Upper lobe of left lung (tissue), 6 donors: Measurements from ENCODE around the gene HNF4A. TPM values are rescaled to one million over a fixed set of nuclear protein-coding genes. Genes with fewer than 3 reads are reported as not detected.
"Not testable (repeated sequence)": the region's sequence is repeated elsewhere in the genome, so short reads cannot be mapped to it uniquely, and the experiment has no call there.

Experiments
- ATAC-seq, 2 donors: fragments of 200-7000 bp; cut with Tn5 transposase; one replicate each; pipeline ENCODE4 v1.9.1; 2022; ENCODE audit warnings: mild to moderate bottlenecking in 2 of 2, moderate library complexity in 2 of 2; ENCODE audit not compliant: low FRiP score in 2 of 2
- DNase-seq, 2 donors: peaks; one replicate each; pipeline ENCODE4 v3.0.0-alpha.2; 2019 to 2020
- H3K27ac ChIP-seq, 4 donors: fragments of 200-600 bp; sonication (generic); one replicate each; pipeline ENCODE4 v1.5.1; 2016 to 2019
- H3K27me3 ChIP-seq, 4 donors: fragments of 200-600 bp; sonication (generic); one replicate each; pipeline ENCODE4 v1.5.1; 2017 to 2019
- H3K36me3 ChIP-seq, 4 donors: fragments of 200-600 bp; sonication (generic); one replicate each; pipeline ENCODE4 v1.5.1; 2016 to 2019
- H3K4me1 ChIP-seq, 4 donors: fragments of 200-600 bp; sonication (generic); one replicate each; pipeline ENCODE4 v1.5.1; 2018 to 2019
- H3K4me3 ChIP-seq, 4 donors: fragments of 200-600 bp; sonication (generic); one replicate each; pipeline ENCODE4 v1.5.1; 2017 to 2019; ENCODE audit warnings: mild to moderate bottlenecking in 2 of 4, moderate library complexity in 1 of 4
- H3K9me3 ChIP-seq, 4 donors: fragments of 200-600 bp; sonication (generic); one replicate each; pipeline ENCODE4 v1.5.1; 2018 to 2019
- EP300 ChIP-seq, 4 donors: sonication (generic); formaldehyde crosslinking; IDR thresholded peaks; one replicate each; pipeline ENCODE4 v1.5.1; 2017; ENCODE audit warnings: antibody characterized with exemption in 4 of 4, control low read depth in 2 of 4
- POLR2A ChIP-seq, 4 donors: fragments of 450-650 bp; IDR thresholded peaks; one replicate each; pipeline ENCODE4 v1.5.1; 2016 to 2017; ENCODE audit warnings: antibody characterized with exemption in 4 of 4, mild to moderate bottlenecking in 2 of 4
- POLR2AphosphoS5 ChIP-seq, 2 donors: sonication (generic); formaldehyde crosslinking; IDR thresholded peaks; one replicate each; pipeline ENCODE4 v1.5.1; 2017; ENCODE audit warnings: antibody characterized with exemption in 2 of 2
- WGBS, 2 donors: methylation state at CpG; one replicate each; pipeline ENCODE4 v1.1.5; 2017 to 2018; 5-methylcytosine and 5-hydroxymethylcytosine counted together
- total RNA-seq, 6 donors: library from RNA; depleted of rRNA in 4 of 6; stranded (reverse); fragments of >200 nt in 4 of 6; gene quantifications; one replicate each; pipeline versions ENCODE4 v1.1.0 to v1.2.1, GENCODE V29; 2016 to 2021
- TF ChIP-seq, protein P1 (sequence below), 6 experiments: fragments of 450-650 bp in 4 of 6; fragments of 200-600 bp in 2 of 6; sonication (generic) in 2 of 6; IDR thresholded peaks; one replicate each; pipeline ENCODE4 v1.5.1; 2016 to 2019; ENCODE audit warnings: antibody characterized with exemption in 6 of 6
- donor health status: DM: no; HTN: no; CAD: no; lungs with moderate emphysema.
- donor health status: DM: no; HTN: yes; CAD: no; lungs with severe emphysema.

The HNF4A gene
- total RNA-seq, 6 donors from 2014 or later = under 0.01 to 0.74 (median 0.45) TPM; not detected in 2

DNA sequence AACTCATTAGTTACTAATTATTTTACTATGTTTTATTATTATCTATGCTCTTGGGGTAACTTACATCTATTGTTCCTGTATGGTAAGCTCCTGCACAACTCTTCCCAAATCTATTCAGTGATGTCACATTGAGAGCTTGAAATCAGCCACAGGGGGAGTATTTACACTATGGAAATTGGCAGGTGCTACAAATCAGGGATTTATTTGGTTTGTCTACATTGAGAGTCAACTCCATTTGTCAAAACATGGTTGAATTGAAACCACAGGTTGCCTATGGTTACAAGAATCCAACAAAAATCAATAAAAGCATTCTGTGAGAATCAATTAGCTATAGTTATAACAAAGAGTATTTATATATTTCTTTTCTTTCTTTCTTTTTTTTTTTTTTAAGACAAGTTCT is 40.6 kb upstream of the HNF4A start:
- H3K27ac ChIP-seq = no peak overlapping the region
- H3K9me3 ChIP-seq = no peaks in the 10 kb centered on the region
- DNase-seq (no peak), ATAC-seq (no peak)
- H3K4me1 ChIP-seq = peaks cover 9 to 15% (median 11%) of the 10 kb centered on the region in 4 donors
- H3K36me3 ChIP-seq = no peaks in the 10 kb centered on the region
- H3K4me3 ChIP-seq = no peak overlapping the region
- no peaks in the 10 kb centered on the region for H3K27me3 ChIP-seq
- TF ChIP-seq, protein P1, sequence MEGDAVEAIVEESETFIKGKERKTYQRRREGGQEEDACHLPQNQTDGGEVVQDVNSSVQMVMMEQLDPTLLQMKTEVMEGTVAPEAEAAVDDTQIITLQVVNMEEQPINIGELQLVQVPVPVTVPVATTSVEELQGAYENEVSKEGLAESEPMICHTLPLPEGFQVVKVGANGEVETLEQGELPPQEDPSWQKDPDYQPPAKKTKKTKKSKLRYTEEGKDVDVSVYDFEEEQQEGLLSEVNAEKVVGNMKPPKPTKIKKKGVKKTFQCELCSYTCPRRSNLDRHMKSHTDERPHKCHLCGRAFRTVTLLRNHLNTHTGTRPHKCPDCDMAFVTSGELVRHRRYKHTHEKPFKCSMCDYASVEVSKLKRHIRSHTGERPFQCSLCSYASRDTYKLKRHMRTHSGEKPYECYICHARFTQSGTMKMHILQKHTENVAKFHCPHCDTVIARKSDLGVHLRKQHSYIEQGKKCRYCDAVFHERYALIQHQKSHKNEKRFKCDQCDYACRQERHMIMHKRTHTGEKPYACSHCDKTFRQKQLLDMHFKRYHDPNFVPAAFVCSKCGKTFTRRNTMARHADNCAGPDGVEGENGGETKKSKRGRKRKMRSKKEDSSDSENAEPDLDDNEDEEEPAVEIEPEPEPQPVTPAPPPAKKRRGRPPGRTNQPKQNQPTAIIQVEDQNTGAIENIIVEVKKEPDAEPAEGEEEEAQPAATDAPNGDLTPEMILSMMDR (IDR thresholded peaks at IDR 0.05) = no peak
- no peak for TF ChIP-seq POLR2AphosphoS5 (IDR thresholded peaks at IDR 0.05)
- no peak for TF ChIP-seq EP300 (IDR thresholded peaks at IDR 0.05)
- no peak for TF ChIP-seq POLR2A (IDR thresholded peaks at IDR 0.05)

DNA sequence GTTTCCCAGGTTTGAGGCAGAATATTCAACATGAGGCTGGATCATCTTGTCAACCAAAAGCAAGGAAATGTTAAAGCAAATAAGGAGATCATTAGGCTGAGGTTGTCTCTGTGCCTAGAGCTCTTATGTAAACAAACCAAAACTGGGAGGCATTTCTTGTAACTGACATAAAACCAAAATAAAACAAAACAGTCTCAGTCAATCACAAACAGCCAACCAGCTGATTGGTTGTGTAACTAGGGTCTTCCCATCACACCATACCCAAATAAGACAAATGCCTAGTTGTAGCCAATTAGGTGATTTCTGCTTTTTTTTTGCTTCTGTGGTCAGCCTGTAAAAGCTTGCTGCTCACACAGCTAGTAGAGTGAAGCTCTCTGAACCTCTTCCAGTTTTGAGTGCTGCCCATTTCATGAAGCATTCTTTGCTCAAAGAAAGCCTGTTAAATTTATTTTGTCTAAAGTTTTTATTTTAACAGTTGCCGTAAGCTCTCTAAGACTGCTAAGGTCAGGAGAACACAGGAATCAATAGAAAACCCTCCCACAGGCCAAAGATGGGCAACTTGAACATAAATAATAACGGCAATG is 35.6 kb upstream of the HNF4A start:
- Histone ChIP-seq H3K27me3 (no peaks in the 10 kb centered on the region), H3K4me1 (no peaks in the 10 kb centered on the region), H3K36me3 (no peaks in the 10 kb centered on the region), H3K4me3 (no peak overlapping the region), H3K27ac (no peak overlapping the region), H3K9me3 (no peaks in the 10 kb centered on the region)
- TF ChIP-seq POLR2AphosphoS5 (IDR thresholded peaks at IDR 0.05) = no peak
- TF ChIP-seq POLR2A (IDR thresholded peaks at IDR 0.05) = no peak
- TF ChIP-seq, protein P1 (IDR thresholded peaks at IDR 0.05) = no peak
- 97 to 98% methylated on average over 2 of the region's 2 CpGs for WGBS, 2 donors
- no peak for DNase-seq
- ATAC-seq = no peak

DNA sequence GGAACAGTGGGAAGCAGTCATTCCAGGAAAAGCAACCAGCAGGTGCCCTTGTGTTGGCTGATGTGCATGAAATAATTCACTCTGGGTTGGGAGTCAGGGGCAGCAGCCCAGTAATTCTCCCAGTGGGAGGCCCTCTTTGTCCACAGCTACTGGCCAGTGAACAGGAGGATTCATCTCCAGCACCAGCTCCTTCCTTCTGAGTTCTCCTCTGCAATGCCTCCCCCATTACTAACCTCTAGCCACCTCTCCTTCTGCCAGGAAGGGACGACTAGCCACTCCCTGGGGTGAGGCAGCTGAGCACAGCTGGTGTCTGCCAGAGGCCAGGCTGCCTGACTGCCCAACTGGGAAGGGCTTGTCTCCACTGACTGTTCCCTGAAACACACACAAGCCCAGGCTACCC is 31.2 kb upstream of the HNF4A start:
- Histone ChIP-seq H3K36me3 (no peaks in the 10 kb centered on the region), H3K27ac (no peak overlapping the region), H3K27me3 (peaks cover 0 to 8% (median 3%) of the 10 kb centered on the region in 4 donors), H3K4me3 (no peak overlapping the region), H3K4me1 (peaks cover 4 to 8% (median 5%) of the 10 kb centered on the region in 4 donors), H3K9me3 (no peaks in the 10 kb centered on the region)
- no peak for ATAC-seq
- 30 to 56% methylated on average over 1 of the region's 1 CpG for WGBS, 2 donors
- DNase-seq = peak in 1 of 2 donors; percentile 25
- TF ChIP-seq POLR2A (IDR thresholded peaks at IDR 0.05) = no peak
- no peak for TF ChIP-seq POLR2AphosphoS5 (IDR thresholded peaks at IDR 0.05)
- TF ChIP-seq EP300 (IDR thresholded peaks at IDR 0.05) = no peak
- TF ChIP-seq, protein P1 (IDR thresholded peaks at IDR 0.05) = no peak

DNA sequence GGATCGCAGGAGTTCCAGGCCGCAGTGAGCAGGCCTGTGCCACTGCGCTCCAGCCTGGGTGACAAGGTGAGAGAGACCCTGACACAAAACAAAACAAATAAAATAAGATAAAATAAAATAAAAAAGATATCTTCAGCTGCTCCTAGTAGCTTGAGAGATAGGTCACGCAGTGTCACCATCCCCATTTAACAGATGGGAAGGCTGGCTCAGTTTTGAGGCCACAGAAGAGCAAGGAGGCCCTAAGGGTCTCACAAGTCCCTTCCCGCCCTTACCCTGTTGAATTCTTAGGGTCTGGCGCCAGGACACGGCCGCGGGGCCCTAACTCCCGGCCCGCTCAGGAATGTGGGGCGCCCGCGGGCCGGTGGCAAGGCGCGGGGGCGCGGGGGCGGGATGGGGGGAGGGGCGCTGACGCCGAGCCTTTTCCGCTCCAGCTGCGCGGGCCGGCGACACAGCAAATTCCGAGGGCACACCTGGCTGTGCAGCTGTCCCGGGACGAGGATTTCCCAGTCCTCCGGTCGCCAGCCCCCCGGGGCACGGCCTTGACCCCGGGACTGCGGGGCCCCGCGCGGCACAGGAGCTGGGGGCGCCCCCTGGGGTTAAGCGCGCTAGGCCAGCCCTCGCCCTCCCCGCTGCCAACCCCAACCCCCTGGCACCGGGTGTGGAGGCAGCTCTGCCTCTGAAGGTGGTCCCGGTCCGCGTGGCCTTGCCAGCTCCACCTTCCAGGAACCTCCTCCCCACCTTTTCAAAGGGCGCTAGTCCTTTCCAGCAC is 28.9 kb upstream of the HNF4A start:
- DNase-seq (peak in 1 of 2 donors; percentile 84), ATAC-seq (peak in 1 of 2 donors; percentile 17)
- Histone ChIP-seq H3K9me3 (no peaks in the 10 kb centered on the region), H3K36me3 (no peaks in the 10 kb centered on the region), H3K4me1 (peaks cover 4 to 8% (median 5%) of the 10 kb centered on the region in 4 donors), H3K27me3 (peaks cover 0 to 8% (median 3%) of the 10 kb centered on the region in 4 donors), H3K4me3 (peak overlapping the region in 3 of 4 donors; percentile 18 to 33 (median 32)), H3K27ac (no peak overlapping the region)
- WGBS, 2 donors = 38 to 47% methylated on average over 10 to 14 of the region's 50 CpGs
- TF ChIP-seq, protein P1 (IDR thresholded peaks at IDR 0.05) = no peak
- TF ChIP-seq EP300 (IDR thresholded peaks at IDR 0.05) = no peak
- no peak for TF ChIP-seq POLR2A (IDR thresholded peaks at IDR 0.05)
- TF ChIP-seq POLR2AphosphoS5 (IDR thresholded peaks at IDR 0.05) = no peak

DNA sequence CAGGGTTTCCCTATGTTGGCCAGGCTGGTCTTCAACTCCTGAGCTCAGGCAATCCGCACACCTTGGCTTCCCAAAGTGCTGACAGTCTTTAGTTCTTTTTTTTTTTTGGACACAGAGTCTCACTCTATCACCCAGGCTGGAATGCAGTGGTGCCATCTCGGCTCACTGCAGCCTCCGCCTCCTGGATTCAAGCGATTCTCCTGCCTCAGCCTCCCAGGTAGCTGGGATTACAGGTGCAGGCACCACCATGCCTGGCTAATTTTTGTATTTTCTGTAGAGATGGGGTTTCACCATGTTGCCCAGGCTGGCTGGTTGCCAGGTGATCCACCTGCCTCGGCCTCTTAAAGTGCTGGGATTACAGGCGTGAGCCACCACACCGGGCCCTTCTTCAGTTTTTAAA is 27.8 kb upstream of the HNF4A start:
- not testable (repeated sequence) for H3K36me3 ChIP-seq, H3K4me1 ChIP-seq, ATAC-seq, H3K4me3 ChIP-seq, H3K27me3 ChIP-seq, H3K27ac ChIP-seq, DNase-seq, H3K9me3 ChIP-seq
- WGBS, 2 donors = 87 to 89% methylated on average over 7 of the region's 7 CpGs
